ENCODE data around the gene NXT1.

The NXT1 gene

GRCh38 chr20:23349338-23350195 lies 1.0 kb upstream of the NXT1 start:
- H3K27me3 ChIP-seq (ENCODE audit: control insufficient read depth, insufficient read depth, low read length) = no peaks in the 10 kb centered on the region
- H3K36me3 ChIP-seq (ENCODE audit: control insufficient read depth, insufficient read depth, low read length) = peaks cover 6% of the 10 kb centered on the region
- peaks cover 12% of the 10 kb centered on the region for H3K4me1 ChIP-seq (ENCODE audit: control insufficient read depth, insufficient read depth, low read length)
- H3K9me3 ChIP-seq (ENCODE audit: control insufficient read depth, insufficient read depth, low read length) = no peaks in the 10 kb centered on the region
- peak overlapping the region; percentile 93 for H3K4me3 ChIP-seq (ENCODE audit: low read depth, low read length)
- H3K9ac ChIP-seq (ENCODE audit: low read depth, low read length) = peak overlapping the region; percentile 76

- Histone ChIP-seq H3K27me3 (ENCODE audit: control insufficient read depth, insufficient read depth, low read length) (no peaks in the 10 kb centered on the region), H3K9ac (ENCODE audit: low read depth, low read length) (peak overlapping the region; percentile 47), H3K4me1 (ENCODE audit: control insufficient read depth, insufficient read depth, low read length) (peaks cover 12% of the 10 kb centered on the region), H3K9me3 (ENCODE audit: control insufficient read depth, insufficient read depth, low read length) (no peaks in the 10 kb centered on the region), H3K4me3 (ENCODE audit: low read depth, low read length) (peak overlapping the region; percentile 93), H3K36me3 (ENCODE audit: control insufficient read depth, insufficient read depth, low read length) (peaks cover 6% of the 10 kb centered on the region)
Observed at GRCh38 chr20:23350904-23351838, 580 bp downstream of the NXT1 start.

DNA sequence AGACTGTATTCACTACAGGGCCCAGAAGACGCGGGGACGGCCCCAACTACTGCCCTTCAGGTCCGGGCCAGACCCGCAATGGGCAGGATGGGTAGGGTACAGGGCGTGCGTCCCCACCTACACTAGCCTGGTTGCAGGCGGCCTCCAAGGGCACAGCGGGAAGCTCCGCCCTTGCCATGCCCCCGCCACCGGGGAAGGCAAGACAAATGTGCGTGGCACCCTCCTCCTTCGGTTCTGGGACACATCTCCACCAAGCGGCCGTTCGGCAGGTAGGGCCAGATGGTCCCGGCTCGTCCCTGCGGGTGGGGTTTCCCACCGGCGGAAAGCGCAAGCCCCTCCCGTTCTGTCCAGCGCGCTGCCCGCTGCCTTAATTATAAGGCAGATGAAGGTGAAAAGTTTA lies 5.6 kb downstream of the NXT1 start:
- H3K4me3 ChIP-seq (ENCODE audit: low read depth, low read length) = peak overlapping the region; percentile 50
- no peaks in the 10 kb centered on the region for H3K9me3 ChIP-seq (ENCODE audit: control insufficient read depth, insufficient read depth, low read length)
- H3K4me1 ChIP-seq (ENCODE audit: control insufficient read depth, insufficient read depth, low read length) = peaks cover 15% of the 10 kb centered on the region
- no peaks in the 10 kb centered on the region for H3K27me3 ChIP-seq (ENCODE audit: control insufficient read depth, insufficient read depth, low read length)
- no peak overlapping the region for H3K9ac ChIP-seq (ENCODE audit: low read depth, low read length)
- H3K36me3 ChIP-seq (ENCODE audit: control insufficient read depth, insufficient read depth, low read length) = peaks cover 6% of the 10 kb centered on the region

- peak overlapping the region; percentile 89 for H3K4me3 ChIP-seq (ENCODE audit: low read depth, low read length)
- no peaks in the 10 kb centered on the region for H3K9me3 ChIP-seq (ENCODE audit: control insufficient read depth, insufficient read depth, low read length)
- peak overlapping the region; percentile 77 for H3K9ac ChIP-seq (ENCODE audit: low read depth, low read length)
- no peaks in the 10 kb centered on the region for H3K27me3 ChIP-seq (ENCODE audit: control insufficient read depth, insufficient read depth, low read length)
- peaks cover 15% of the 10 kb centered on the region for H3K4me1 ChIP-seq (ENCODE audit: control insufficient read depth, insufficient read depth, low read length)
- peaks cover 6% of the 10 kb centered on the region for H3K36me3 ChIP-seq (ENCODE audit: control insufficient read depth, insufficient read depth, low read length)
Observed at GRCh38 chr20:23357767-23358562, 7.4 kb downstream of the NXT1 start.

GRCh38 chr20:23358563-23358906 lies 7.9 kb downstream of the NXT1 start:
- Histone ChIP-seq H3K9me3 (ENCODE audit: control insufficient read depth, insufficient read depth, low read length) (no peaks in the 10 kb centered on the region), H3K9ac (ENCODE audit: low read depth, low read length) (no peak overlapping the region), H3K36me3 (ENCODE audit: control insufficient read depth, insufficient read depth, low read length) (peaks cover 6% of the 10 kb centered on the region), H3K4me3 (ENCODE audit: low read depth, low read length) (peak overlapping the region; percentile 24), H3K27me3 (ENCODE audit: control insufficient read depth, insufficient read depth, low read length) (no peaks in the 10 kb centered on the region), H3K4me1 (ENCODE audit: control insufficient read depth, insufficient read depth, low read length) (peaks cover 20% of the 10 kb centered on the region)

DNA sequence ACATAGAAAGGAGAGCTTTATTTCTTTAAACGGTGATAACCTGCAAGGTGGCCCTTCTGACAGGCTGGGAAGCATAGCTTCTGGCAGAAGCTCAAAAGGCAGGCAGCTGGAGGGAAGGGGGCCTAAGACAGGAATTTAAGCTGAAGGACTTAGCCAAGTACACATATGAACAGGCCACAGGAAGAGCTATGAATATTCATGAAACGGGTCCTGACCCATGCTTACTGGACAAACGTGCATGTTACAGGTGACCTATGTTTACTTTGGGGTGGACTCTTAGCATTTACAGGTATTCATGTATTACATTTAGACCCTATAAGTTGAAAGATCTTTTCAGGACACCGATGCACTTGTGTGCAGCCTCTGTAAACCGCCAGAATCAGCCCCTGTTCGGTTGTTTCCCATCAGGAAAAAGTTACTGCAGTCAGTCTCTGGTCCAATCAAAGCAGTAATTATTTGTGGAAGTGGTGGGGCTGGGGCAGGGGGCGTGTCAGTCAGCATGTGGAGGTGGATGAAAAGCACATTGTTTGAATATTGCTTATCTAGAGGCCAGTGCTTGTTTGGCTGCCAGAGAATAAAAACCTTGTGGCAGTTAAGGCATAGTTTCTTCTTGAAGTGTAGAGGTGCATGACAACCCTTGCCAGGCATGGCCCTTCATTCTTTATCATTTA lies 8.5 kb downstream of the NXT1 start:
- Histone ChIP-seq H3K4me3 (ENCODE audit: low read depth, low read length) (no peak overlapping the region), H3K9ac (ENCODE audit: low read depth, low read length) (no peak overlapping the region), H3K4me1 (ENCODE audit: control insufficient read depth, insufficient read depth, low read length) (peaks cover 20% of the 10 kb centered on the region), H3K27me3 (ENCODE audit: control insufficient read depth, insufficient read depth, low read length) (no peaks in the 10 kb centered on the region), H3K36me3 (ENCODE audit: control insufficient read depth, insufficient read depth, low read length) (peaks cover 4% of the 10 kb centered on the region), H3K9me3 (ENCODE audit: control insufficient read depth, insufficient read depth, low read length) (no peaks in the 10 kb centered on the region)

DNA sequence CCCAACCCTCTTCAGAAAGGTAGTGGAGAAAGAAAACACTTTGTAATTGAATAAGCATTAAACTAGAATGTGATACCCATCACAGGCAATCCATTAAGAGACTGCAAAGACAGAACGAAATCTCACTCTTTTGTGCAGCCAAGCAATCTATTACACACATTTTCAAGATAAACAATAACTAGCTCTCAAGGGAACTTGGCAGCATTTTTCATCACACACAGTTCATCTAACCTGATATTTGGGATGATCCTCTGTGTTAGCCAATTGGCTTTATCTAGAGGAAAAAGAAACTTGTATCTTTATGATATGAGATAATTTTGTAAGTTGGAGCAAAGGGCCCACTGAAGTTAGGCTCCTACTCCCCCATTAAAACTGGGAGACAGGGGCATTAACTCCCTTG lies 9.9 kb downstream of the NXT1 start:
- Histone ChIP-seq H3K4me1 (ENCODE audit: control insufficient read depth, insufficient read depth, low read length) (peaks cover 20% of the 10 kb centered on the region), H3K9ac (ENCODE audit: low read depth, low read length) (no peak overlapping the region), H3K27me3 (ENCODE audit: control insufficient read depth, insufficient read depth, low read length) (no peaks in the 10 kb centered on the region), H3K4me3 (ENCODE audit: low read depth, low read length) (no peak overlapping the region), H3K36me3 (ENCODE audit: control insufficient read depth, insufficient read depth, low read length) (no peaks in the 10 kb centered on the region), H3K9me3 (ENCODE audit: control insufficient read depth, insufficient read depth, low read length) (no peaks in the 10 kb centered on the region)

GRCh38 chr20:23361119-23361475 lies 10.5 kb downstream of the NXT1 start:
- Histone ChIP-seq H3K36me3 (ENCODE audit: control insufficient read depth, insufficient read depth, low read length) (no peaks in the 10 kb centered on the region), H3K4me3 (ENCODE audit: low read depth, low read length) (peak overlapping the region; percentile 79), H3K4me1 (ENCODE audit: control insufficient read depth, insufficient read depth, low read length) (peaks cover 20% of the 10 kb centered on the region), H3K27me3 (ENCODE audit: control insufficient read depth, insufficient read depth, low read length) (no peaks in the 10 kb centered on the region), H3K9me3 (ENCODE audit: control insufficient read depth, insufficient read depth, low read length) (no peaks in the 10 kb centered on the region), H3K9ac (ENCODE audit: low read depth, low read length) (peak overlapping the region; percentile 84)

- Histone ChIP-seq H3K9me3 (ENCODE audit: control insufficient read depth, insufficient read depth, low read length) (no peaks in the 10 kb centered on the region), H3K36me3 (ENCODE audit: control insufficient read depth, insufficient read depth, low read length) (no peaks in the 10 kb centered on the region), H3K4me3 (ENCODE audit: low read depth, low read length) (peak within 1 kb of the TSS; percentile 79), H3K9ac (ENCODE audit: low read depth, low read length) (peak within 1 kb of the TSS; percentile 84), H3K27me3 (ENCODE audit: control insufficient read depth, insufficient read depth, low read length) (no peaks in the 10 kb centered on the region), H3K4me1 (ENCODE audit: control insufficient read depth, insufficient read depth, low read length) (peaks cover 19% of the 10 kb centered on the region)
Observed at GRCh38 chr20:23361476-23362391, 11.1 kb downstream of the NXT1 start, which contains the start of gene GZF1. Gene GZF1 (plus strand): TSS chr20:23362182. CDS start chr20:23364384, 2,202 bp downstream.

All from iPS-15b (cell line).